Erythroblast (primary cell): ENCODE results near the gene CBFA2T2.

Source experiments
- GATA1 ChIP-seq: IDR thresholded peaks from 2 replicates; pipeline ENCODE4 v1.6.1; 2011; ENCODE audit warnings: low read depth, mild to moderate bottlenecking, control low read depth, low read length, moderate library complexity
- POLR2A ChIP-seq: IDR thresholded peaks from 2 replicates; pipeline ENCODE4 v1.6.1; 2011; ENCODE audit warnings: mild to moderate bottlenecking, low read length

DNA sequence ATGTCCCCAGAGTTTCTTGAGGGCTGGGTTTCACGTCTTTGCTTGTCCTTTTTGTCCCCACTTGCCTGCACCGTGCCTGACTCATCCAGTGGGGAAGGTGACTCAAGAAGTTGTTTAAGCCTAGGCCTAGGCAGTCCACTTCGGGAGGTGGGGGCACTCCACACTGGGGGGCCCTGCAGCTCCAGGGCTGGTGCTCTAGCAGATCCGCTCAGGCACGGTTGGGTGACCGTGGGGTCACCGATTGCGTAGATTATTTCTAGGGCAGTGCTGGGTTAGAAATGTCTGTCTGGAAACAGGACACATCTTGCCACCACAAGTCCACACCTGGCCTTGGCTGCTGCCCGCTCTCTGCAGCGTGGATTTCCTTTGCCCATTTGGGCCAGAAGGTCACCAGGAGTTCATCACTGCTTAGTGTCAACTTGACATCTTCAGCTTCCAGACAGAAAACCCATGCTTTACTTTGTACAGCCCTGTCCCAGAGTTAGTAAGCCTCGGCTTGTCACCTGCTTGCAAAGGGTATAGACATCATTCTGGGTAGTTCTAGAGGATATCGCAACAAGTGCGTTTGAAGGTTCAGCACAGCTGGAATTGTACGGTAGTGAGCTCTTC, 158.6 kb downstream of the CBFA2T2 start:
- TF ChIP-seq POLR2A (no peak), GATA1 (no peak)
